Neural progenitor cell (in vitro differentiated cells): ENCODE results near the gene MYH10.

Experiments
- EZH2 ChIP-seq: fragments of 200-600 bp; sonication (generic); IDR thresholded peaks from 2 replicates; pipeline ENCODE4 v1.6.1; 2017; ENCODE audit warnings: antibody characterized with exemption, mild to moderate bottlenecking, moderate library complexity
- TF ChIP-seq, protein P1 (sequence below): fragments of 200-600 bp; sonication (generic); IDR thresholded peaks from 2 replicates; pipeline ENCODE4 v1.5.1; 2017; ENCODE audit warnings: antibody characterized with exemption, mild to moderate bottlenecking

DNA sequence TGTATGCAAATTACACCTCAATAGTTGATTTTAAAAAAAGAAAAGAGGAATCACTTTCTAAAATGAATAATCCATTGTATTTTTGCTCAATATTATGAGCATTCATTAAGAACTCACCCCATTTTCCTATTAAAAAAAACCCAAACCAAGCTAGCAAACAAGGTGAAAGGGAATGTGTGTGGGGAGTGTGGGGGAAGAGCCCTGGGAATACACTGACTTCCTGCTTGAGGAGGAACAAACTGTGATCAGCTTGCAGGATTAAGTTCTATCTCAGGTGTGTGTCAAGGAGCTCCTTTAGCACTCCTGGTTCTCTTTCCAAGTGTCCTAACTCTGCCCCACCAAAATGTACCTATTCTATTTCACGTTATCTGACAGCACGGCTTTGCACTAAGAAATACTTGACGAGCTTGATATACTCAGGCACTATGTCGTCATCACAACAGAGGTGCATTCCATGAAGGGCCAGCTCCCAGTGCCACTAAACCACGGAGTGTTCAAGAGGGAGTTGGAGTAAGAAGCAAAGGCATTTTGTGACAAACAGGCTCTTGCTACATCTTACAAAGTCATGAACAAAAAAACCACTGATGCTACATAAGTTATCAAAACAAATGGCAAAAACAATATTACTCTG is 73.2 kb downstream of the MYH10 start:
- TF ChIP-seq, protein P1, sequence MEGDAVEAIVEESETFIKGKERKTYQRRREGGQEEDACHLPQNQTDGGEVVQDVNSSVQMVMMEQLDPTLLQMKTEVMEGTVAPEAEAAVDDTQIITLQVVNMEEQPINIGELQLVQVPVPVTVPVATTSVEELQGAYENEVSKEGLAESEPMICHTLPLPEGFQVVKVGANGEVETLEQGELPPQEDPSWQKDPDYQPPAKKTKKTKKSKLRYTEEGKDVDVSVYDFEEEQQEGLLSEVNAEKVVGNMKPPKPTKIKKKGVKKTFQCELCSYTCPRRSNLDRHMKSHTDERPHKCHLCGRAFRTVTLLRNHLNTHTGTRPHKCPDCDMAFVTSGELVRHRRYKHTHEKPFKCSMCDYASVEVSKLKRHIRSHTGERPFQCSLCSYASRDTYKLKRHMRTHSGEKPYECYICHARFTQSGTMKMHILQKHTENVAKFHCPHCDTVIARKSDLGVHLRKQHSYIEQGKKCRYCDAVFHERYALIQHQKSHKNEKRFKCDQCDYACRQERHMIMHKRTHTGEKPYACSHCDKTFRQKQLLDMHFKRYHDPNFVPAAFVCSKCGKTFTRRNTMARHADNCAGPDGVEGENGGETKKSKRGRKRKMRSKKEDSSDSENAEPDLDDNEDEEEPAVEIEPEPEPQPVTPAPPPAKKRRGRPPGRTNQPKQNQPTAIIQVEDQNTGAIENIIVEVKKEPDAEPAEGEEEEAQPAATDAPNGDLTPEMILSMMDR, result no peak
- TF ChIP-seq EZH2, result no peak
